HG02884 (cell line): Measurements from ENCODE around the gene PROP1.
"Not testable (repeated sequence)": the region's sequence is repeated elsewhere in the genome, so short reads cannot be mapped to it uniquely, and the experiment has no call there.

Source experiments
- ATAC-seq: cut with Tn5 transposase; IDR thresholded peaks from one replicate; pipeline ENCODE4 v1.9.1; 2021; ENCODE audit warnings: mild to moderate bottlenecking, moderate library complexity; ENCODE audit not compliant: unreplicated experiment

PROP1 gene

GRCh38 chr5:177982956-177983355, 13.1 kb downstream of the PROP1 start:
- no peak for ATAC-seq

DNA sequence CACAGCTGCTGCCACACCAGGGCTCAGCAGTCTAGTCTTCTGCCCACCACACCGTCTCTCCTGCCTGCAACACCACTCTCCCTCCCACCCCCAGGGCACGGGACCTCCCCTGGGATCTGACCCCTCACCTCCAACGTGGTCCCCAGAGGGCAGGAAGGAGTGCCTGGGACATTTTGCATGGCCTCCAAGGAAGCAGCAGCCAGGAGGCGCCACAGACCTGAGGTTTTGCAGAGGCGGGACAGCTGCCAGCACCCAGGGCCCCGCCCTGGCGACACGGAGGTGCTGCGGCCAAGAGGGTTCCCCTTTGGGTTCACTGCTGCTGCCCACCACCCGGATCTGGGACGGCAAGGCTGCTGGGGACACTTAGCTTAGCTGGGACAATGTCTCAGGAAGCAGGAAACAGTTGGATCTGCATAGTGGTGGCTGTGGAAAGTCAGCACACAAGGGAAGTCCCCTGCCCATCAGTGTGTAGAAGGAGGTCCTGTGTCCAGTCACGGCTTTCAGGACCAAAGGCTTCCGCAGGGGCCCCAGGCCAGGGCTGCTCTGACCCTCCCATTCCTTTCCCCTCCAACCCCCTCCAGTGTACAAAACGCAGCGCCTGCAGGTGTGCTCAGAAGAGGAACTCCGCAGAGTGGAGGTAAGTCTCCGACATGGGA, 13.8 kb downstream of the PROP1 start:
- no peak for ATAC-seq

DNA sequence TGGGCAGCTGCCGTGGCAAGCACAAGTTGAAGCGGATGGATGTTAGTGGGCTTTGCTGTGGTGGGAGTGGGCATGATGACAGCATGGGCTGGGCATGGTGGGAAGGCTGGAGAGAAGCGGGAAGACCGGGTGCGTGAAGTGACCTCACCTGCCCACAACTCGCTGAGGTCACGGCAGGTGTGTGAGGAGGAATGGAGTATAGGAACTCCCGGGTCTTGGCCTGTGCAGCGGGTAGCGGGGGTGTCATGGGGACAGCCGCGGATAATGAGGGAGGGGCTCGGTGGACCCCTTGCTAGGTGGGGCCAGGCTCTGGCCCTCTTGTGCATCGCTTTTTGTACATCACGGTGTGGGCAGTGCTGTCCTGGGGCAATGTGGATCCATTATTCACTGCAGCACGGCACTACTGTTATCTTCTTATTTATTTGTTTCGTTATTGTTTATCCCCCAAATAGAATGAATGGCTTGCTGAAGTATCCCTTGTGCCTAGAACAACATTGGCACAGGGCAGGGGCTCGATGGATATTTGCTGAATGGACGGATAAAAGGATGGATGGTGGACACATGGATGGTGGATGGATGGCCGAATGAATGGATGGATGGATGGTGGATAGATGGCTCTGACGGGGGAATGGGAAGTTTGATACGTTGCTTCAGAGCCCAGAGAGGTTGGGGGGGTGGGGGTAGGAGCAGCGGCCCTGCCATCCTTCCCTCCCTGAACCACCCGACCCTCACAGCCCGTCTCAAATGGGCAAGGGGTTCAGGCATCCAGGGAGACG, 14.6 kb downstream of the PROP1 start:
- ATAC-seq: no peak

- ATAC-seq: no peak
These were observed 15.3 kb downstream of the PROP1 start for GRCh38 chr5:177980743-177981151.

DNA sequence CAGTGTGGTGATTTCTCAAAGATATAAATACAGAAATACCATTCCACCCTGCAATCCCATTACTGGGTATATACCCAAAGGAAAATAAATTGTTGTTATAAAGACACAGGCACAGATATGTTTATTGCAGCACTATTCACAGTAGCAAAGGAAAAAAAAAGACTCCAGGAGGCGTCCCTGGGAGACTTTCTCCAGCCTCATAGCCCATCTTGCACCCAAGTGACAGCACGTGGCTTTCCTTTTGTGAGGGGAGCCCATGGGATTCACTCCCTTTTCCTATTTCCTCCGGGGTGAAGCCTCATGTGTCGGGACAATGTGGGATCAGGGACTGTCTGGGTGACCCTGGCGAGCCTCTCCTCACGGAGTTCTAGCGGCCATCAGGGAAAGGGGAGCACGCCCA, 18.4 kb downstream of the PROP1 start:
- not testable (repeated sequence) for ATAC-seq

GRCh38 chr5:177973066-177973635, 22.9 kb downstream of the PROP1 start:
- ATAC-seq: no peak

- no peak for ATAC-seq
These were observed 23.4 kb downstream of the PROP1 start for GRCh38 chr5:177972613-177973012.

GRCh38 chr5:177972014-177972413, 24.0 kb downstream of the PROP1 start:
- ATAC-seq: not testable (repeated sequence)

DNA sequence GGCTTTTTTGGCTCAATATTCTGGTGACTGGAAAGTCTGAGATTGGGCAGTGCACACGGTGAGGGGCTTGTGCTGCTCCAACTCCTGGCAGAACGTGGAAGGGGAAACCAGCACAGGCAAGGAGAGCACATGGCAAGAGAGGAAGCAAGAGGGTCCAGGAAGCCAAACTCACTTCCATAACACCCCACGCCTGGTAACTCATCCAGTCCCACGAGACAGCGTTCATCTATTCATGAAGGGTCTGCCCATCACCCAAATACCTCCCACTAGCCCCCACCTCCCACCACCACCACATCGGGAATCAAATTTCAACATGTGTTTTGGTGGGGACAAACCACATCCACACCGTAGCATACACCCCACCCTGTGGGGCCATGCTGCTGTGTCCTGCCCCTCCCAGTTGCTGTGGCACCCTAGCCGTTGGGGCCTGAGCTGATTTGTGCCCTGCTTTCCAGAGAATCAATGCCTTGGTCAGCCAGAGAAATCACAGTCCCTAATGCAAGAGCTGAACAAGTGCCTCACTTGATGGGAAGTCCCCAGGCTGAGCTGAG, 27.3 kb downstream of the PROP1 start:
- no peak for ATAC-seq

DNA sequence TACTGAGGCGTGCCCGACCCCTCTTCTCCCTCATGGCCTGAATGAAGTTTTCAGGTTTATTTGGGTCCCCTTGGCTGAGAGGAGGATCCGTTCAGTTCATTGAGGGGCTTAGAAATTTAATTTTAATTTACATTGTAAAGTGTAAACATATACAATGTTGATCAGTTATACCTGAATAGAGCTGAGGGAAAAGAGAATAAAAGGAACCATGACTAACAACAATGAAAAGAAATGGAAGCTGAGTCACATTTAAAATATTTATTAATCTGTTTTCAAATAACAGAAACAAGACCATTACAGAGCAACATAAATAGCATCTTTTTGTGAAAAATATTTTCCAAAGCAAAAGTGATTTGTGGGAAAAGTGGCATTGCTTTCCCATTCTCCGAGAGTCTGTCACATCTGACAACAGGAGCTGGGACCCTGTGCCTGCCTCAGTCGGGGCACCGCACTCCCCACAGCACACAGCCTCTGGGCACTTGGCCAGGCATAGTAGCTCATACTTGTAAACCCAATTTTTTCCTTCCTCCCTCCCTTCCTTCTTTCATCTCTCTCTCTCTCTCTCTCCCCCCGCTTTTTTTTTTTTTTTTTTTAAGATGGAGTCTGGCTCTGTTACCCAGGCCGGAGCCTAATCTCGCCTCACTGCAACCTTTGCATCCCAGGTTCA, 28.7 kb downstream of the PROP1 start:
- ATAC-seq: no peak

DNA sequence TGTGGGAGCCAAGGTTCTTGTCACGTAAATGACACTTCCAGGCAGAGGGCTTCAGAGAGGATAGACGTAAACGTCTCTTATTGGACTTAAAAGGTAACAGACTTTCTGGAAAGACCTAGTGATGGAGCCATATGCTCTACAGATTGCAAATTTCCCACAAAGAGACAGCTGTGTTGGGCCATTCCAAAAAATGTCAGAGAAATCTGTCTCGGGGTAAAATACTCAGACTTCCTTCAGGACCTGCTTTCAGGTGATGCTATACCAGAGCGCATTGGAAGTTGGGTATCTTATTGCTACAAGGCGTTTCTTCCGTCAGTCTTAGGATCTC, 29.2 kb downstream of the PROP1 start:
- no peak for ATAC-seq

GRCh38 chr5:177966009-177966838, 29.8 kb downstream of the PROP1 start:
- no peak for ATAC-seq

DNA sequence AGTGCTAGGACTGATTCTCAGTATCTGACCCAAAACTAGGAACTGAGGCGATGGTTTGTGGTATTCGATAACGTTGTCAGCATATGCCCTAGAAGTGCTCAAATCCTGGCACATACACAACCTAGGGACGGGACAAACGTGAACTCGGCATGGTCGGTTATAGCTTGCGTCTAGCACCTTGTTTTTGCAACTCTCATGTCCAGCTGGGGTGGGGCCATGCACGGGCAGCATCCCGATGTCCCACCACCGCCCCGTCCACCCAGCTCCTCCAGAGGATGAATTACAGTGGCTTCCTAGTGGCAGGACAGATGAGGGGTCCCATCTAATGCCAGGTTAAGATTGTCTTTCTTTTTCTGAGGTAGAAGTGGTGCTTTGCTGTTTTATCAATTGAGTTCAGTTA, 31.6 kb downstream of the PROP1 start:
- ATAC-seq: no peak

GRCh38 chr5:177963966-177964365, 32.1 kb downstream of the PROP1 start:
- no peak for ATAC-seq

GRCh38 chr5:177959315-177959714, 36.7 kb downstream of the PROP1 start:
- ATAC-seq: no peak

- ATAC-seq: no peak
These were observed 37.3 kb downstream of the PROP1 start for GRCh38 chr5:177958696-177959095.

GRCh38 chr5:177957241-177957640, 38.8 kb downstream of the PROP1 start:
- ATAC-seq: no peak

DNA sequence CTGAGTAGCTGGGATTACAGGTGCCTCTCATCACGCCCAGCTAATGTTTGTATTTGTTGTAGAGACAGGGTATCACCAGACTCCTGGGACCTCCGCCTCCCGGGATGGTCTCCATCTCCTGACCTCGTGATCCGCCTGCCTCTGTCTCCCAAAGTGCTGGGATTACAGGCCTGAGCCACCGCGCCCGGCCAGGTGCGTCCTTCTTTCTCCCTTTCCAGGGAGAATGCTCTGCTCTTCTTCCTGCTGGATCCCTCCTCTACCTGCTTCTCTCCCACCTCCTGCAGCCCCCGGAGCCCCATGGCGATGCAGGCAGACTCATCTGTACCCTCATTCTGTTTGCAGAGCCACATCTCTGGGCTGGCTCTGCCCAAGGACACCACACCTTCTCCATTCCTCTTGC, 42.9 kb downstream of the PROP1 start:
- ATAC-seq: not testable (repeated sequence)

GRCh38 chr5:177949656-177950055, 46.4 kb downstream of the PROP1 start:
- not testable (repeated sequence) for ATAC-seq

- ATAC-seq: peak; percentile 69
These were observed 47.0 kb downstream of the PROP1 start for GRCh38 chr5:177949065-177949464.

GRCh38 chr5:177947912-177948311, 48.1 kb downstream of the PROP1 start:
- not testable (repeated sequence) for ATAC-seq
